AG04449 (cell line): ENCODE data around the gene ANKMY1.

Experiments used
- CTCF ChIA-PET: fragments of 350-600 bp; formaldehyde crosslinking; extraction: SDS; loops from one replicate; lab custom pipeline; 2021; ENCODE audit warnings: antibody characterized with exemption; lab: Yijun Ruan, JAX
- POLR2A ChIA-PET: fragments of 400-600, 350-600 bp; formaldehyde crosslinking; extraction: SDS; loops from one replicate; lab custom pipeline; 2020; ENCODE audit warnings: antibody characterized with exemption, inconsistent platforms; lab: Yijun Ruan, JAX
- DNase-seq: peaks from one replicate; pipeline ENCODE4 v3.0.0-alpha.2; 2010; ENCODE audit warnings: low read depth, low spot score
- H3K4me3 ChIP-seq: 2 replicates; pipeline ENCODE4 v1.5.1; 2011; ENCODE audit warnings: low read depth, mild to moderate bottlenecking, control low read depth, low read length
- CTCF ChIP-seq: IDR thresholded peaks from one replicate; pipeline ENCODE4 v1.5.1; 2011; ENCODE audit warnings: mild to moderate bottlenecking, moderate library complexity, low read length, control low read depth, inconsistent platforms; ENCODE audit not compliant: insufficient read depth; ENCODE audit errors: missing control alignments

Gene ANKMY1

GRCh38 chr2:240529344-240529999 is 28.3 kb downstream of the ANKMY1 start:
- no peak for DNase-seq
- ChIA-PET POLR2A (no interaction called here), CTCF (interaction anchor here (1.5 to 2.2 kb wide), 2 partner anchors 15 to 311 kb away, joined by 4 to 7 read pairs; no protein-coding TSS in a partner anchor)
- no peak for TF ChIP-seq CTCF
- H3K4me3 ChIP-seq = no peak overlapping the region

- no peak for DNase-seq
- ChIA-PET CTCF (interaction anchor here (1.1 to 2.2 kb wide), 3 partner anchors 10 to 312 kb away, joined by 4 to 7 read pairs (median 4); no protein-coding TSS in a partner anchor), POLR2A (no interaction called here)
- no peak overlapping the region for H3K4me3 ChIP-seq
- no peak for TF ChIP-seq CTCF
These were observed 29.3 kb downstream of the ANKMY1 start for GRCh38 chr2:240528406-240529040.

GRCh38 chr2:240527153-240527750 is 30.5 kb downstream of the ANKMY1 start:
- ChIA-PET POLR2A (no interaction called here), CTCF (no interaction called here)
- no peak for TF ChIP-seq CTCF
- DNase-seq = no peak
- H3K4me3 ChIP-seq = no peak overlapping the region

- POLR2A ChIA-PET = no interaction called here
- no peak for TF ChIP-seq CTCF
- CTCF ChIA-PET = interaction anchor here (3.2 kb wide), 1 partner anchor 13 kb away, joined by 29 read pairs; no protein-coding TSS in a partner anchor
These were observed 31.3 kb downstream of the ANKMY1 start for GRCh38 chr2:240526521-240526920.

GRCh38 chr2:240525802-240526201 is 32.0 kb downstream of the ANKMY1 start:
- ChIA-PET POLR2A (no interaction called here), CTCF (interaction anchor here (3.2 kb wide), 1 partner anchor 12 kb away, joined by 29 read pairs; no protein-coding TSS in a partner anchor)
- DNase-seq = no peak
- TF ChIP-seq CTCF = no peak
- H3K4me3 ChIP-seq = no peak overlapping the region

More at GRCh38 chr2:240526521-240526920, 31.3 kb downstream of the ANKMY1 start:
- H3K4me3 ChIP-seq = no peak overlapping the region
- DNase-seq = no peak
